Chondrocyte (in vitro differentiated cells): ENCODE results near the gene SLC9A5. TPM values are rescaled to one million over a fixed set of nuclear protein-coding genes. Genes with fewer than 3 reads are reported as not detected.
A peak's percentile ranks its signal among the peaks of the same experiment; 100 is the strongest.

Experiments
- DNase-seq: peaks from one replicate; pipeline ENCODE4 v3.0.0; 2021; ENCODE audit warnings: mixed read lengths, low spot score
- H3K27ac Mint-ChIP-seq: one replicate; pipeline ENCODE4 v1.8.0; 2021; ENCODE audit warnings: mild to moderate bottlenecking, moderate library complexity, mixed read lengths; ENCODE audit not compliant: unreplicated experiment
- H3K27me3 Mint-ChIP-seq: 2 replicates; pipeline ENCODE4 v1.8.0; 2021; ENCODE audit warnings: low read depth, mixed read lengths
- H3K36me3 Mint-ChIP-seq: 2 replicates; pipeline ENCODE4 v1.8.0; 2021; ENCODE audit warnings: low read depth, mixed read lengths
- H3K4me1 Mint-ChIP-seq: 2 replicates; pipeline ENCODE4 v1.8.0; 2021; ENCODE audit warnings: low read depth, mild to moderate bottlenecking, mixed read lengths
- H3K4me3 Mint-ChIP-seq: one replicate; pipeline ENCODE4 v1.8.0; 2021; ENCODE audit warnings: mild to moderate bottlenecking, moderate library complexity, mixed read lengths; ENCODE audit not compliant: unreplicated experiment
- H3K9me3 Mint-ChIP-seq: 2 replicates; pipeline ENCODE4 v1.8.0; 2021; ENCODE audit warnings: low read depth, mixed read lengths
- total RNA-seq: library from RNA; stranded (reverse); gene quantifications from 3 replicates; pipeline ENCODE4 v1.2.1, GENCODE V29; 2021
- TF ChIP-seq, protein P1 (sequence below): fragments of 200-600 bp; sonication (generic); IDR thresholded peaks from 2 replicates; pipeline ENCODE4 v1.5.0; 2021; ENCODE audit warnings: antibody characterized with exemption, mild to moderate bottlenecking, moderate library complexity

SLC9A5 gene
- total RNA-seq, 1 donor from 2014 or later: 3.0 TPM

GRCh38 chr16:67264277-67264676 is 15.5 kb downstream of the SLC9A5 start:
- no peaks in the 10 kb centered on the region for H3K36me3 Mint-ChIP-seq
- no peak overlapping the region for H3K27ac Mint-ChIP-seq

GRCh38 chr16:67264866-67265265 is 16.1 kb downstream of the SLC9A5 start:
- peak; percentile 20 for DNase-seq
- Mint-ChIP-seq H3K36me3 (no peaks in the 10 kb centered on the region), H3K27ac (no peak overlapping the region)

More at GRCh38 chr16:67264277-67264676, 15.5 kb downstream of the SLC9A5 start:
- peak; percentile 69 for DNase-seq
- TF ChIP-seq, protein P1, sequence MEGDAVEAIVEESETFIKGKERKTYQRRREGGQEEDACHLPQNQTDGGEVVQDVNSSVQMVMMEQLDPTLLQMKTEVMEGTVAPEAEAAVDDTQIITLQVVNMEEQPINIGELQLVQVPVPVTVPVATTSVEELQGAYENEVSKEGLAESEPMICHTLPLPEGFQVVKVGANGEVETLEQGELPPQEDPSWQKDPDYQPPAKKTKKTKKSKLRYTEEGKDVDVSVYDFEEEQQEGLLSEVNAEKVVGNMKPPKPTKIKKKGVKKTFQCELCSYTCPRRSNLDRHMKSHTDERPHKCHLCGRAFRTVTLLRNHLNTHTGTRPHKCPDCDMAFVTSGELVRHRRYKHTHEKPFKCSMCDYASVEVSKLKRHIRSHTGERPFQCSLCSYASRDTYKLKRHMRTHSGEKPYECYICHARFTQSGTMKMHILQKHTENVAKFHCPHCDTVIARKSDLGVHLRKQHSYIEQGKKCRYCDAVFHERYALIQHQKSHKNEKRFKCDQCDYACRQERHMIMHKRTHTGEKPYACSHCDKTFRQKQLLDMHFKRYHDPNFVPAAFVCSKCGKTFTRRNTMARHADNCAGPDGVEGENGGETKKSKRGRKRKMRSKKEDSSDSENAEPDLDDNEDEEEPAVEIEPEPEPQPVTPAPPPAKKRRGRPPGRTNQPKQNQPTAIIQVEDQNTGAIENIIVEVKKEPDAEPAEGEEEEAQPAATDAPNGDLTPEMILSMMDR: peak; percentile 20
- no peaks in the 10 kb centered on the region for H3K9me3 Mint-ChIP-seq
- H3K4me3 Mint-ChIP-seq: no peak overlapping the region
- peaks cover 9% of the 10 kb centered on the region for H3K4me1 Mint-ChIP-seq
- peaks cover 1% of the 10 kb centered on the region for H3K27me3 Mint-ChIP-seq

DNA sequence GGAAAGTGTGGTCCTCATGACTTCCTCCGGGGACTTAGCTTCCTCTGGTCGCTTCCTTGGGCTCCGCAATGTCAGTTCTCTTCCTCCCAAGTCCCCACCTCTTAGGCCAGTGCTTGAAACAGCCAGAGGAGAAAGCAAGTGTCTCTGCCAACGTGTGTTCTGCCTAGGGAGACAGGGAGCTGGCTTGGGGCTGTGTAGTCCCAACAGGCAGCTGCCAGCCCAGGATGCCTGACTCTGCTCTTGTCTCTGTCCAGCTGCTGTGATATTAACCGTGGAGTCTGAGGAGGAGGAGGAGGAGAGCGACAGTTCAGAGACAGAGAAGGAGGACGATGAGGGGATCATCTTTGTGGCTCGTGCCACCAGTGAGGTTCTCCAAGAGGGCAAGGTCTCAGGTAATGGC is 17.1 kb downstream of the SLC9A5 start:
- DNase-seq: peak; percentile 18
- peaks cover 8% of the 10 kb centered on the region for H3K4me1 Mint-ChIP-seq
- H3K27me3 Mint-ChIP-seq: peaks cover 1% of the 10 kb centered on the region
- TF ChIP-seq, protein P1: no peak
- H3K4me3 Mint-ChIP-seq: no peak overlapping the region
- no peaks in the 10 kb centered on the region for H3K9me3 Mint-ChIP-seq
- no peaks in the 10 kb centered on the region for H3K36me3 Mint-ChIP-seq
- no peak overlapping the region for H3K27ac Mint-ChIP-seq

More at GRCh38 chr16:67264866-67265265, 16.1 kb downstream of the SLC9A5 start:
- Mint-ChIP-seq H3K4me1 (peaks cover 9% of the 10 kb centered on the region), H3K27me3 (peaks cover 1% of the 10 kb centered on the region), H3K4me3 (no peak overlapping the region), H3K9me3 (no peaks in the 10 kb centered on the region)
- TF ChIP-seq, protein P1: no peak

DNA sequence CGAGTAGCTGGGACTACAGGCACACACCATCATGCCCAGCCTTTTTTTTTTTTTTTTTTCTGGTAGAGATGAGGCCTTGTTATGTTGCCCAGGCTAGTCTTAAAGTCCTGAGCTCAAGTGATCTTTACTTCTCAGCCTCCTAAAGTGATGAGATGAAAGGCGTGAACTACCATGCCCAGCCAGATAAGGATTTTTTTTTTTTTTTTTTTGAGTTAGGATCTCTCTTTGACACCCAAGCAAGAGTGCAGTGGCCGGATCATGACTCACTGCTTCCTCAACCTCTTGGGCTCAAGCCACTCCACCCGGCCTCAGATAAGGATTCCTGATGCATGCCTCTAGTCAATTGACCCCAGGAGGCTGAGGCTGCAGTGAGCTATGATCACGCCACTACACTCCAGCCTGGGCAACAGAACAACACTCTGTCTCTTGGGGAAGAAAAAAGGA is 19.4 kb downstream of the SLC9A5 start:
- Mint-ChIP-seq H3K4me3 (no peak overlapping the region), H3K27ac (peak overlapping the region; percentile 51), H3K4me1 (peaks cover 5% of the 10 kb centered on the region), H3K36me3 (no peaks in the 10 kb centered on the region), H3K9me3 (no peaks in the 10 kb centered on the region), H3K27me3 (peaks cover 1% of the 10 kb centered on the region)
- DNase-seq: peak; percentile 32
- TF ChIP-seq, protein P1: no peak

DNA sequence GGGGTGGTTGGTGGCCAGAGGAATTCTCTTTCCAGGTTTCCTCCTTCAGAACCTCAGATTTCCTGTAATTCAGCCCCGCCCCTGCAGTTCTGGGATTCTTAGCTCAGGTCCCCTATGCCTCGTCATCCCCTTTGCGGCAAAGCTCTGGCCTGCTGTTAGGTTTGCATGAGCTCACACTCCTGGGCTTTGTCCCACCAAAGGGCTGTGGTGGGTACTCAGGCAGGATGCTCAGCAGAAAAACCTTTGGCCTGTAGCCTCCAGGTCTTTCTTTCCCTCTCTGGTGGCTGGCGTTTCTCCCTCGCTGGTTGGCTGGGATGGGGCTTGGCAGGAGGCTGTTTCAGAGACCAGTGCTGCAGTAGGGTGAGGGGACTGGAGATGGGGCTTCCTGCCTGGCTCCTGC is 21.0 kb downstream of the SLC9A5 start:
- no peak overlapping the region for H3K27ac Mint-ChIP-seq
- TF ChIP-seq, protein P1: no peak
- no peak overlapping the region for H3K4me3 Mint-ChIP-seq

More for the DNA sequence above, 21.0 kb downstream of the SLC9A5 start:
- no peaks in the 10 kb centered on the region for H3K36me3 Mint-ChIP-seq
- H3K27me3 Mint-ChIP-seq: no peaks in the 10 kb centered on the region
- peaks cover 5% of the 10 kb centered on the region for H3K4me1 Mint-ChIP-seq
- no peaks in the 10 kb centered on the region for H3K9me3 Mint-ChIP-seq
- peak; percentile 44 for DNase-seq
